ENCODE data around the gene FAM151A. TPM values are rescaled to one million over a fixed set of nuclear protein-coding genes. Genes with fewer than 3 reads are reported as not detected.

Gene FAM151A
- total and polyA plus RNA-seq, 9 donors, result 0.06 TPM; not detected in 8

GRCh38 chr1:54650417-54650816 is 27.1 kb upstream of the FAM151A start:
- Histone ChIP-seq H3K4me3 (no peak overlapping the region), H3K9me3 (no peaks in the 10 kb centered on the region), H3K27me3 (no peaks in the 10 kb centered on the region), H3K36me3 (no peaks in the 10 kb centered on the region), H3K4me1 (ENCODE audit: insufficient read depth) (no peaks in the 10 kb centered on the region), H3K27ac (no peak overlapping the region)
- intact Hi-C loops (cut with DNase I), result no loop called here
- no peak for DNase-seq
- 80 to 85% (median 83%) methylated on average over 3 of the region's 3 CpGs for WGBS, 3 donors
- TF ChIP-seq POLR2A (IDR thresholded peaks at IDR 0.05), result no peak
- no peak for TF ChIP-seq CTCF (IDR thresholded peaks at IDR 0.05)
- no peak for TF ChIP-seq EP300 (IDR thresholded peaks at IDR 0.05)

- Histone ChIP-seq H3K36me3 (no peaks in the 10 kb centered on the region), H3K4me1 (ENCODE audit: insufficient read depth) (no peaks in the 10 kb centered on the region), H3K27me3 (no peaks in the 10 kb centered on the region), H3K27ac (no peak overlapping the region), H3K9me3 (no peaks in the 10 kb centered on the region), H3K4me3 (no peak overlapping the region)
- DNase-seq, result no peak
- 88 to 97% (median 94%) methylated on average over 1 of the region's 1 CpG for WGBS, 3 donors
- intact Hi-C loops (cut with DNase I), result no loop called here
- TF ChIP-seq CTCF (IDR thresholded peaks at IDR 0.05) (no peak), EP300 (IDR thresholded peaks at IDR 0.05) (no peak), POLR2A (IDR thresholded peaks at IDR 0.05) (no peak)
Measured at GRCh38 chr1:54649921-54650320, 26.6 kb upstream of the FAM151A start.

- no peak for DNase-seq
- Histone ChIP-seq H3K27me3 (no peaks in the 10 kb centered on the region), H3K27ac (no peak overlapping the region), H3K4me3 (no peak overlapping the region), H3K4me1 (ENCODE audit: insufficient read depth) (no peaks in the 10 kb centered on the region), H3K36me3 (no peaks in the 10 kb centered on the region), H3K9me3 (no peaks in the 10 kb centered on the region)
- no peak for TF ChIP-seq CTCF (IDR thresholded peaks at IDR 0.05)
- TF ChIP-seq POLR2A (IDR thresholded peaks at IDR 0.05), result no peak
- no peak for TF ChIP-seq EP300 (IDR thresholded peaks at IDR 0.05)
- intact Hi-C loops (cut with DNase I), result no loop called here
- 65 to 82% (median 79%) methylated on average over 5 of the region's 5 CpGs for WGBS, 3 donors
Measured at GRCh38 chr1:54649130-54649898, 26.0 kb upstream of the FAM151A start.

- intact Hi-C loops (cut with DNase I), result no loop called here
Measured at GRCh38 chr1:54645806-54646676, 22.7 kb upstream of the FAM151A start.

More at GRCh38 chr1:54645806-54646676, 22.7 kb upstream of the FAM151A start:
- Histone ChIP-seq H3K4me1 (ENCODE audit: insufficient read depth) (no peaks in the 10 kb centered on the region), H3K36me3 (no peaks in the 10 kb centered on the region), H3K4me3 (no peak overlapping the region), H3K27ac (no peak overlapping the region), H3K9me3 (no peaks in the 10 kb centered on the region), H3K27me3 (no peaks in the 10 kb centered on the region)
- TF ChIP-seq CTCF (IDR thresholded peaks at IDR 0.05), result no peak
- no peak for TF ChIP-seq EP300 (IDR thresholded peaks at IDR 0.05)
- TF ChIP-seq POLR2A (IDR thresholded peaks at IDR 0.05), result no peak
- DNase-seq, result peak; percentile 26 to 57 (median 32)
- WGBS, 3 donors, result 35 to 55% (median 37%) methylated on average over 7 of the region's 7 CpGs
